A549 (cell line): Measurements from ENCODE around the gene RSBN1. TPM values are rescaled to one million over a fixed set of nuclear protein-coding genes. Genes with fewer than 3 reads are reported as not detected.

ENCODE experiments used
- ATAC-seq, 2 experiments: fragments of 200-7000 bp in 1 of 2; fragments of >200 bp in 1 of 2; cut with Nextera tagmentation in 1 of 2; cut with Tn5 transposase in 1 of 2; 3 replicates each; pipeline versions ENCODE4 v1.8.0 to v1.9.1; 2018 to 2020; ENCODE audit warnings: mild to moderate bottlenecking in 1 of 2, moderate library complexity in 1 of 2
- CTCF ChIA-PET: fragments of 300-600 bp; sonication (Branson Sonifier 250); formaldehyde crosslinking; extraction: SDS; loops from one replicate; lab custom pipeline; 2021; ENCODE audit warnings: antibody characterized with exemption, inconsistent platforms; lab: Yijun Ruan, JAX
- POLR2A ChIA-PET: fragments of 350-600 bp; formaldehyde crosslinking; extraction: SDS; loops from one replicate; lab custom pipeline; 2021; ENCODE audit warnings: antibody characterized with exemption, inconsistent platforms; lab: Yijun Ruan, JAX
- DNase-seq, 2 experiments: peaks; one replicate each; pipeline versions ENCODE4 v3.0.0 to v3.0.0-alpha.2; 2011 to 2016; ENCODE audit warnings: low read depth in 1 of 2, low spot score in 1 of 2
- FAIRE-seq: peaks from 2 replicates; lab custom pipeline; 2011; peaks lifted over from hg19 to GRCh38; lab: Jason Lieb, UNC
- H3K27ac ChIP-seq, 2 experiments: fragments of >200 bp; sonication (Bioruptor Twin); formaldehyde crosslinking; 3 replicates each; pipeline ENCODE4 v1.5.1; 2016 to 2017
- H3K4me1 ChIP-seq: fragments of >200 bp; sonication (Bioruptor Twin); formaldehyde crosslinking; 3 replicates; pipeline ENCODE4 v1.6.1; 2016
- H3K4me2 ChIP-seq: fragments of >200 bp; sonication (Bioruptor Twin); formaldehyde crosslinking; 3 replicates; pipeline ENCODE4 v1.6.1; 2016
- H3K4me3 ChIP-seq: fragments of >200 bp; sonication (Bioruptor Twin); formaldehyde crosslinking; 3 replicates; pipeline ENCODE4 v1.5.1; 2016
- H3K9me3 ChIP-seq: fragments of >200 bp; sonication (Bioruptor Twin); formaldehyde crosslinking; 3 replicates; pipeline ENCODE4 v1.6.1; 2016
- BHLHE40 ChIP-seq: IDR thresholded peaks from 2 replicates; pipeline ENCODE4 v1.6.1; 2012; ENCODE audit warnings: low read depth, low read length, inconsistent platforms
- CBX8 ChIP-seq: fragments of 200-600 bp; sonication (generic); IDR thresholded peaks from 2 replicates; pipeline ENCODE4 v1.6.1; 2016
- EHF ChIP-seq: fragments of 250-450 bp; sonication (Bioruptor Pico); IDR thresholded peaks from 2 replicates; pipeline ENCODE4 v1.5.0; 2020; ENCODE audit warnings: mild to moderate bottlenecking
- FOSB ChIP-seq: fragments of 250-450 bp; sonication (Bioruptor Pico); IDR thresholded peaks from 2 replicates; pipeline ENCODE4 v1.5.0; 2020; ENCODE audit warnings: mild to moderate bottlenecking, moderate library complexity
- FOXS1 ChIP-seq: fragments of 250-450 bp; sonication (Bioruptor Pico); IDR thresholded peaks from 2 replicates; pipeline ENCODE4 v1.5.0; 2020; ENCODE audit warnings: mild to moderate bottlenecking, moderate library complexity
- HES2 ChIP-seq: fragments of >200 bp; sonication (Bioruptor Twin); formaldehyde crosslinking; IDR thresholded peaks from 2 replicates; pipeline ENCODE4 v1.6.1; 2016
- HOXB13 ChIP-seq: fragments of 250-450 bp; sonication (Bioruptor Pico); IDR thresholded peaks from 2 replicates; pipeline ENCODE4 v1.5.0; 2020; ENCODE audit warnings: low read depth, mild to moderate bottlenecking, moderate library complexity
- HOXB5 ChIP-seq: fragments of 250-450 bp; sonication (Bioruptor Pico); IDR thresholded peaks from 2 replicates; pipeline ENCODE4 v1.5.0; 2020; ENCODE audit warnings: mild to moderate bottlenecking, moderate library complexity
- JUNB ChIP-seq: fragments of >200 bp; sonication (Bioruptor Twin); formaldehyde crosslinking; IDR thresholded peaks from 2 replicates; pipeline ENCODE4 v1.6.1; 2016
- KDM5A ChIP-seq: fragments of 200-600 bp; sonication (generic); IDR thresholded peaks from 2 replicates; pipeline ENCODE4 v1.6.1; 2016; ENCODE audit warnings: antibody characterized with exemption, mild to moderate bottlenecking
- MAFK ChIP-seq: fragments of 450-650 bp; IDR thresholded peaks from 2 replicates; pipeline ENCODE4 v1.6.1; 2014; ENCODE audit not compliant: partially characterized antibody
- MAX ChIP-seq: IDR thresholded peaks from 2 replicates; pipeline ENCODE4 v1.6.1; 2012
- NFE2L2 ChIP-seq: fragments of 150-350 bp; conservative IDR thresholded peaks from 2 replicates; pipeline ENCODE4 v1.6.1; 2014; ENCODE audit warnings: low read length
- NR3C1 ChIP-seq: fragments of >200 bp; sonication (Bioruptor Twin); formaldehyde crosslinking; IDR thresholded peaks from 3 replicates; pipeline ENCODE4 v1.6.1; 2017
- POLR2A ChIP-seq: IDR thresholded peaks from 2 replicates; pipeline ENCODE4 v1.6.1; 2012; ENCODE audit warnings: mild to moderate bottlenecking, low read length
- RAD21 ChIP-seq, 2 experiments: fragments of >200 bp in 1 of 2; sonication (Bioruptor Twin) in 1 of 2; formaldehyde crosslinking in 1 of 2; IDR thresholded peaks in 1 of 2; conservative IDR thresholded peaks in 1 of 2; 2 replicates in 1 of 2; 3 replicates in 1 of 2; pipeline ENCODE4 v1.6.1; 2012 to 2018; ENCODE audit warnings: inconsistent platforms in 1 of 2
- RARB ChIP-seq: fragments of 250-450 bp; sonication (Bioruptor Pico); IDR thresholded peaks from 2 replicates; pipeline ENCODE4 v1.8.0; 2021; ENCODE audit warnings: mild to moderate bottlenecking, moderate library complexity
- RCOR1 ChIP-seq: fragments of 150-350 bp; IDR thresholded peaks from 2 replicates; pipeline ENCODE4 v1.6.1; 2014; ENCODE audit warnings: antibody characterized with exemption, low read length, low read depth
- TFCP2L1 ChIP-seq: fragments of 250-450 bp; sonication (Bioruptor Pico); IDR thresholded peaks from 2 replicates; pipeline ENCODE4 v1.5.0; 2021; ENCODE audit warnings: mild to moderate bottlenecking
- TP53 ChIP-seq: fragments of 250-450 bp; sonication (Bioruptor Pico); IDR thresholded peaks from 2 replicates; pipeline ENCODE4 v1.5.0; 2021; ENCODE audit warnings: mild to moderate bottlenecking, moderate library complexity
- ZSCAN20 ChIP-seq: fragments of 250-450 bp; sonication (Bioruptor Pico); IDR thresholded peaks from 2 replicates; pipeline ENCODE4 v1.8.0; 2022; ENCODE audit warnings: mild to moderate bottlenecking, moderate library complexity
- WGBS: methylation state at CpG from one replicate; pipeline ENCODE4 v1.1.6; 2017; ENCODE audit errors: missing lambda C conversion rate; 5-methylcytosine and 5-hydroxymethylcytosine counted together
- polyA plus RNA-seq, 4 experiments: library from polyadenylated mRNA; depleted of rRNA in 3 of 4; stranded (reverse); fragments of >200 nt; fragmentation: RNase III in 1 of 4; extraction: RNeasy Plus Mini Kit Qiagen cat#74134 plus additional on column Dnase treatment in 1 of 4; gene quantifications; 2 replicates in 3 of 4; 3 replicates in 1 of 4; pipeline ENCODE4 v1.2.3, GENCODE V29; 2011 to 2017
- TF ChIP-seq, protein P1 (sequence below): fragments of 150-350 bp; IDR thresholded peaks from 2 replicates; pipeline ENCODE4 v1.6.1; 2014; ENCODE audit warnings: low read depth, mild to moderate bottlenecking, low read length
- TF ChIP-seq, protein P2 (sequence below): IDR thresholded peaks from 2 replicates; pipeline ENCODE4 v1.6.1; 2012; ENCODE audit warnings: low read depth, borderline replicate concordance

RSBN1 gene
- polyA plus RNA-seq, 2 of the 4 experiments (the other 2 are of a cell fraction), result 3.0 to 9.7 TPM

DNA sequence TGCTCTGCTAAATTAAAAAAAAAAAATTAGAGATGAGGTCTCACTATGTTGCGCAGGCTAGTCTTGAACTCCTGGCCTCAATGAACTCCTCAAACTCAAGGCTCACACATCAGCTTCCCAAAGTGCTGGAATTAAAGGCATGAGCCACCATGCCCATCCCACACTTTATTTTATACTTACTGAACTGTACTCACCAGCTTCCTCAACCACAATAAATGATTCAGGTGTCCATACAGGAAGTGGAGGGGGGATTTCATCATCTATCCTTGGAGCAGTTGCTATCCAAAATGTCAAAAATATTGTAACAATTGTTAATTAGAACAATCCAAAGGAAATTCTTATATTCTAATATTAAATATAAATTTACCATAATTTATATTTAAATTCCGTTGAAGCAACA lies 22.4 kb upstream of the RSBN1 start:
- Histone ChIP-seq H3K4me2 (no peak overlapping the region), H3K9me3 (no peaks in the 10 kb centered on the region), H3K27ac (no peak overlapping the region), H3K4me3 (no peak overlapping the region), H3K4me1 (no peaks in the 10 kb centered on the region)
- DNase-seq (no peak), FAIRE-seq (no peak), ATAC-seq (no peak)
- WGBS, result 93% methylated on average over 2 of the region's 2 CpGs
- CTCF ChIA-PET, result interaction anchor here (0.6 to 2.4 kb wide), 6 partner anchors 19 to 96 kb away, joined by 3 to 11 read pairs (median 4); partner anchors contain the start of gene AP4B1
- POLR2A ChIA-PET, result no interaction called here
- TF ChIP-seq EHF (CRISPR knock-in tag), result no peak
- no peak for TF ChIP-seq MAX
- TF ChIP-seq FOXS1 (CRISPR knock-in tag), result no peak
- TF ChIP-seq MAFK, result no peak
- TF ChIP-seq, protein P1, sequence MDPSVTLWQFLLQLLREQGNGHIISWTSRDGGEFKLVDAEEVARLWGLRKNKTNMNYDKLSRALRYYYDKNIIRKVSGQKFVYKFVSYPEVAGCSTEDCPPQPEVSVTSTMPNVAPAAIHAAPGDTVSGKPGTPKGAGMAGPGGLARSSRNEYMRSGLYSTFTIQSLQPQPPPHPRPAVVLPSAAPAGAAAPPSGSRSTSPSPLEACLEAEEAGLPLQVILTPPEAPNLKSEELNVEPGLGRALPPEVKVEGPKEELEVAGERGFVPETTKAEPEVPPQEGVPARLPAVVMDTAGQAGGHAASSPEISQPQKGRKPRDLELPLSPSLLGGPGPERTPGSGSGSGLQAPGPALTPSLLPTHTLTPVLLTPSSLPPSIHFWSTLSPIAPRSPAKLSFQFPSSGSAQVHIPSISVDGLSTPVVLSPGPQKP, result no peak
- no peak for TF ChIP-seq HOXB13 (CRISPR knock-in tag)
- no peak for TF ChIP-seq JUNB
- no peak for TF ChIP-seq HOXB5 (CRISPR knock-in tag)
- no peak for TF ChIP-seq TFCP2L1 (CRISPR knock-in tag)
- TF ChIP-seq HES2, result no peak
- no peak for TF ChIP-seq RCOR1
- no peak for TF ChIP-seq POLR2A
- TF ChIP-seq TP53 (CRISPR knock-in tag), result no peak

GRCh38 chr1:113830039-113830438 lies 17.8 kb upstream of the RSBN1 start:
- no peaks in the 10 kb centered on the region for H3K4me1 ChIP-seq
- H3K9me3 ChIP-seq, result no peaks in the 10 kb centered on the region
- TF ChIP-seq, protein P2, sequence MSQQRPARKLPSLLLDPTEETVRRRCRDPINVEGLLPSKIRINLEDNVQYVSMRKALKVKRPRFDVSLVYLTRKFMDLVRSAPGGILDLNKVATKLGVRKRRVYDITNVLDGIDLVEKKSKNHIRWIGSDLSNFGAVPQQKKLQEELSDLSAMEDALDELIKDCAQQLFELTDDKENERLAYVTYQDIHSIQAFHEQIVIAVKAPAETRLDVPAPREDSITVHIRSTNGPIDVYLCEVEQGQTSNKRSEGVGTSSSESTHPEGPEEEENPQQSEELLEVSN, result no peak
- TF ChIP-seq HOXB5 (CRISPR knock-in tag) (no peak), NR3C1 (no peak), BHLHE40 (no peak), HOXB13 (CRISPR knock-in tag) (no peak), RARB (CRISPR knock-in tag) (no peak), CBX8 (no peak), KDM5A (no peak), RCOR1 (no peak), NFE2L2 (no peak), FOSB (CRISPR knock-in tag) (no peak), ZSCAN20 (CRISPR knock-in tag) (no peak)
- FAIRE-seq, result no peak
- WGBS, result 57% methylated on average over 3 of the region's 3 CpGs
- no peak overlapping the region for H3K4me2 ChIP-seq
- no peak for ATAC-seq
- no peak overlapping the region for H3K27ac ChIP-seq
- DNase-seq, result no peak
- CTCF ChIA-PET, result no interaction called here
- no peak overlapping the region for H3K4me3 ChIP-seq
- POLR2A ChIA-PET, result no interaction called here

DNA sequence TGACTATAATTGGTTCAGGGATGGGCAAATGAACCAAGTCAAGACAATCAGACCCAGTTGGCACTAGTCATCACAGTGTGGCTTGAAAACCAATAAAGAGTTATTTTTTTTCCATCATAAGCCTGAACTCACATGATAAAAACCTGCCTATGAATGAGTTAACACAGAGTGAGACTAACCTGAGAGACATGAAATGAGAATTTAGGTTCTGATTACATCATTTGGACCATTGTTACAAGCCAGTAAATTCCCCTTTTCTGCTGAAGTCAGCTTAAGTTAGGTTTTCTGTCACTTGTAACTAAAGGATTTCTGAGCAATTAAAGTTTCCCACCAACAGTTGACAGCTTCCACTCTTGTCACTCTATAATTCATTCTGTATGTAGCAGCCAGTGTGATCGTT lies 9.6 kb upstream of the RSBN1 start:
- TF ChIP-seq MAFK (peak; percentile 14), RAD21 (conservative IDR thresholded peaks at IDR 0.05 in 1 of 2, IDR thresholded peaks at IDR 0.05 in 1 of 2) (no peak)
- H3K4me1 ChIP-seq, result no peaks in the 10 kb centered on the region
- ATAC-seq, result no peak
- FAIRE-seq, result no peak
- ChIA-PET CTCF (no interaction called here), POLR2A (no interaction called here)
- no peak overlapping the region for H3K4me3 ChIP-seq
- WGBS, result 53% methylated on average over 1 of the region's 1 CpG
- no peaks in the 10 kb centered on the region for H3K9me3 ChIP-seq
- H3K4me2 ChIP-seq, result no peak overlapping the region
- DNase-seq, result no peak
- H3K27ac ChIP-seq, result no peak overlapping the region
